Keratinocyte (primary cell): ENCODE measurements around the gene DIPK1B. TPM values are rescaled to one million over a fixed set of nuclear protein-coding genes. Genes with fewer than 3 reads are reported as not detected.

Source experiments
- DNase-seq: peaks from one replicate; pipeline ENCODE4 v3.0.0-alpha.2; 2011; ENCODE audit warnings: low read depth, missing footprints, low spot score
- FAIRE-seq: peaks from 2 replicates; lab custom pipeline; 2011; peaks lifted over from hg19 to GRCh38; lab: Jason Lieb, UNC
- H2AFZ ChIP-seq: 2 replicates; pipeline ENCODE4 v1.6.0; 2012; ENCODE audit warnings: low read length, control low read depth, inconsistent platforms; ENCODE audit not compliant: control insufficient read depth
- H3K27ac ChIP-seq: 2 replicates; pipeline ENCODE4 v1.5.1; 2011; ENCODE audit warnings: low read length; ENCODE audit not compliant: control insufficient read depth, insufficient read depth
- H3K27me3 ChIP-seq: 3 replicates; pipeline ENCODE4 v1.6.0; 2011; ENCODE audit warnings: low read length; ENCODE audit not compliant: control insufficient read depth, insufficient read depth; ENCODE audit errors: extremely low read depth
- H3K36me3 ChIP-seq, 2 experiments: 2 replicates in 1 of 2; 3 replicates in 1 of 2; pipeline ENCODE4 v1.5.1; 2011; ENCODE audit warnings: low read length in 2 of 2, mild to moderate bottlenecking in 1 of 2; ENCODE audit not compliant: control insufficient read depth in 2 of 2, insufficient read depth in 2 of 2; ENCODE audit errors: extremely low read depth in 1 of 2
- H3K4me1 ChIP-seq: 3 replicates; pipeline ENCODE4 v1.5.1; 2011; ENCODE audit warnings: low read length; ENCODE audit not compliant: control insufficient read depth, insufficient read depth; ENCODE audit errors: extremely low read depth
- H3K4me2 ChIP-seq: 3 replicates; pipeline ENCODE4 v1.6.0; 2011; ENCODE audit warnings: low read depth, low read length; ENCODE audit not compliant: control insufficient read depth, insufficient read depth; ENCODE audit errors: extremely low read depth
- H3K4me3 ChIP-seq, 3 experiments: fragments of 200-600 bp in 1 of 3; sonication (generic) in 1 of 3; 2 replicates in 2 of 3; 3 replicates in 1 of 3; pipeline ENCODE4 v1.5.1; 2011 to 2016; ENCODE audit warnings: low read length in 3 of 3, mild to moderate bottlenecking in 3 of 3, control low read depth in 2 of 3, inconsistent platforms in 1 of 3, low read depth in 1 of 3, mixed read lengths in 1 of 3, mixed run types in 1 of 3, moderate library complexity in 1 of 3; ENCODE audit not compliant: control insufficient read depth in 2 of 3, insufficient read depth in 2 of 3; ENCODE audit errors: extremely low read depth in 1 of 3
- H3K79me2 ChIP-seq: 2 replicates; pipeline ENCODE4 v1.6.0; 2012; ENCODE audit warnings: low read length; ENCODE audit not compliant: control insufficient read depth, insufficient read depth
- H3K9ac ChIP-seq: 3 replicates; pipeline ENCODE4 v1.6.0; 2011; ENCODE audit warnings: low read length; ENCODE audit not compliant: control insufficient read depth, insufficient read depth; ENCODE audit errors: extremely low read depth
- H3K9me1 ChIP-seq: 3 replicates; pipeline ENCODE4 v1.6.0; 2011; ENCODE audit warnings: low read length; ENCODE audit not compliant: control insufficient read depth, insufficient read depth; ENCODE audit errors: extremely low read depth
- H3K9me3 ChIP-seq: 2 replicates; pipeline ENCODE4 v1.5.1; 2012; ENCODE audit warnings: low read depth, low read length; ENCODE audit not compliant: control insufficient read depth
- H4K20me1 ChIP-seq: 3 replicates; pipeline ENCODE4 v1.6.0; 2011; ENCODE audit warnings: low read length; ENCODE audit not compliant: control insufficient read depth, insufficient read depth; ENCODE audit errors: extremely low read depth
- CTCF ChIP-seq, 3 experiments: IDR thresholded peaks in 1 of 3; conservative IDR thresholded peaks in 1 of 3; optimal IDR thresholded peaks in 1 of 3; 2 replicates in 2 of 3; 3 replicates in 1 of 3; pipeline versions ENCODE3 to v1.5.1; 2011; ENCODE audit warnings: low read length in 3 of 3, mild to moderate bottlenecking in 3 of 3, moderate library complexity in 2 of 3, control low read depth in 1 of 3, inconsistent platforms in 1 of 3; ENCODE audit not compliant: insufficient read depth in 2 of 3; ENCODE audit errors: extremely low read depth in 1 of 3
- EZH2 ChIP-seq: IDR thresholded peaks from one replicate; pipeline ENCODE4 v1.6.1; 2012; ENCODE audit warnings: inconsistent platforms, mild to moderate bottlenecking, low read length, moderate library complexity
- dilution Hi-C: fragments of 300-500 bp; cut with MboI; formaldehyde crosslinking; loops from one replicate; pipeline ENCODE4 v1.7.0; 2020; ENCODE audit warnings: low sequenced_read_pairs; ENCODE audit not compliant: extremely low pct_ligation_motif_present
- polyA plus RNA-seq, 5 experiments: library from polyadenylated mRNA; depleted of rRNA in 3 of 5; stranded (reverse) in 3 of 5; stranded (forward) in 1 of 5; unstranded in 1 of 5; fragments of >200 nt; gene quantifications; 1 replicate in 1 of 5; 2 replicates in 3 of 5; 3 replicates in 1 of 5; pipeline versions ENCODE4 v1.2.1 to v1.2.3, GENCODE V29; 2011 to 2012; ENCODE audit warnings: missing spikeins in 2 of 5, low read depth in 1 of 5, low replicate concordance in 1 of 5

DIPK1B gene
- polyA plus RNA-seq, 1 donor (not counting 4 experiments of a cell fraction or from before 2014, with no cell fraction given): not detected

DNA sequence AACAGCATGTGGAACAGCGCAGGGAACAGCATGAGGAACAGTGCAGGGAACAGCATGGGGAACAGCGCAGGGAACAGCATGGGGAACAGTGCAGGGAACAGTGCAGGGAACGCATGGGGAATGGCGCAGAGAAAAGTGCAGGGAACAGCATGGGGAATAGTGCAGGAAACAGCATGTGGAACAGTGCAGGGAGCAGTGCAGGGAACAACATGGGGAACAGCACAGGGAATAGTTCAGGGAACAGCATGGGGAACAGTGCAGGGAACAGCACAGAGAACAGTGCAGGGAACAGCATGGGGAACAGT, 43.7 kb downstream of the DIPK1B start:
- Histone ChIP-seq H3K4me1 (no peaks in the 10 kb centered on the region), H2AFZ (no peak overlapping the region), H4K20me1 (no peaks in the 10 kb centered on the region), H3K9me1 (no peaks in the 10 kb centered on the region), H3K4me2 (no peak overlapping the region), H3K27me3 (peaks cover 12% of the 10 kb centered on the region), H3K79me2 (no peaks in the 10 kb centered on the region), H3K36me3 (no peaks in the 10 kb centered on the region), H3K9me3 (peaks cover 7% of the 10 kb centered on the region), H3K4me3 (no peak overlapping the region), H3K27ac (no peak overlapping the region), H3K9ac (no peak overlapping the region)
- DNase-seq (no peak), FAIRE-seq (no peak)
- dilution Hi-C loops: no loop called here
- TF ChIP-seq EZH2: no peak
- no peak for TF ChIP-seq CTCF (optimal IDR thresholded peaks at IDR 0.05 in 1 of 3, IDR thresholded peaks at IDR 0.05 in 1 of 3, conservative IDR thresholded peaks at IDR 0.05 in 1 of 3; ENCODE audit: extremely low read depth in 1 of 3, insufficient read depth in 2 of 3, low read length in 3 of 3)

GRCh38 chr9:136756836-136757235, 44.5 kb downstream of the DIPK1B start:
- DNase-seq (no peak), FAIRE-seq (no peak)
- peaks cover 12% of the 10 kb centered on the region for H3K27me3 ChIP-seq
- H3K79me2 ChIP-seq: no peaks in the 10 kb centered on the region
- no peak overlapping the region for H3K4me3 ChIP-seq
- no peaks in the 10 kb centered on the region for H3K4me1 ChIP-seq
- no peak overlapping the region for H3K4me2 ChIP-seq
- no peak overlapping the region for H3K9ac ChIP-seq
- no peak overlapping the region for H2AFZ ChIP-seq
- no peak overlapping the region for H3K27ac ChIP-seq
- H3K36me3 ChIP-seq: no peaks in the 10 kb centered on the region
- H3K9me3 ChIP-seq: peaks cover 6% of the 10 kb centered on the region
- dilution Hi-C loops: no loop called here
- TF ChIP-seq CTCF (optimal IDR thresholded peaks at IDR 0.05 in 1 of 3, IDR thresholded peaks at IDR 0.05 in 1 of 3, conservative IDR thresholded peaks at IDR 0.05 in 1 of 3; ENCODE audit: extremely low read depth in 1 of 3, insufficient read depth in 2 of 3, low read length in 3 of 3) (no peak), EZH2 (no peak)
- H3K9me1 ChIP-seq: no peaks in the 10 kb centered on the region
- no peaks in the 10 kb centered on the region for H4K20me1 ChIP-seq
